Measurements from ENCODE around the gene OPTN.

GRCh38 chr10:13152296-13152695 is 52.3 kb downstream of the OPTN start:
- TF ChIP-seq CTCF (IDR thresholded peaks at IDR 0.05 in 4 of 5, conservative IDR thresholded peaks at IDR 0.05 in 1 of 5) (no peak), POLR2A (IDR thresholded peaks at IDR 0.05) (no peak)

All from gastrocnemius medialis (tissue), 4 donors.